Loucy (cell line): ENCODE data around the gene LOC128125822.
A peak's percentile ranks its signal among the peaks of the same experiment; 100 is the strongest.

Experiments used
- H2AFZ ChIP-seq: fragments of 200-600 bp; sonication (generic); 2 replicates; pipeline ENCODE4 v1.6.0; 2016; ENCODE audit warnings: antibody characterized with exemption, mild to moderate bottlenecking, low read length, moderate library complexity
- H3F3A ChIP-seq: fragments of 200-600 bp; 2 replicates; pipeline ENCODE4 v1.6.0; 2016; ENCODE audit warnings: antibody characterized with exemption, low read depth, mild to moderate bottlenecking
- H3K27me3 ChIP-seq: fragments of 200-600 bp; sonication (generic); 2 replicates; pipeline ENCODE4 v1.6.1; 2014; ENCODE audit warnings: low read length, mild to moderate bottlenecking; ENCODE audit not compliant: insufficient read depth, poor library complexity, severe bottlenecking
- H3K36me3 ChIP-seq: fragments of 200-600 bp; sonication (generic); 2 replicates; pipeline ENCODE4 v1.6.1; 2016; ENCODE audit warnings: low read length; ENCODE audit not compliant: insufficient read depth
- H3K4me1 ChIP-seq: fragments of 200-600 bp; sonication (generic); 2 replicates; pipeline ENCODE4 v1.5.1; 2014; ENCODE audit warnings: low read length, mild to moderate bottlenecking; ENCODE audit not compliant: insufficient read depth, poor library complexity, severe bottlenecking
- H3K4me2 ChIP-seq: fragments of 200-600 bp; sonication (generic); 2 replicates; pipeline ENCODE4 v1.6.0; 2014; ENCODE audit warnings: antibody characterized with exemption, low read length, low read depth, mild to moderate bottlenecking; ENCODE audit not compliant: poor library complexity, severe bottlenecking
- H3K4me3 ChIP-seq: fragments of 200-600 bp; sonication (generic); 2 replicates; pipeline ENCODE4 v1.5.1; 2014; ENCODE audit warnings: low read length, mild to moderate bottlenecking, mixed read lengths; ENCODE audit not compliant: poor library complexity, severe bottlenecking
- H3K79me2 ChIP-seq: fragments of 200-600 bp; sonication (generic); 2 replicates; pipeline ENCODE4 v1.6.1; 2014; ENCODE audit warnings: low read length; ENCODE audit not compliant: insufficient read depth
- H3K9ac ChIP-seq: fragments of 200-600 bp; sonication (generic); 2 replicates; pipeline ENCODE4 v1.6.0; 2014; ENCODE audit warnings: mild to moderate bottlenecking, low read depth, low read length, moderate library complexity; ENCODE audit not compliant: poor library complexity, severe bottlenecking
- H3K9me2 ChIP-seq: fragments of 200-600 bp; sonication (generic); replicated peaks from 2 replicates; pipeline ENCODE4 v1.6.1; 2016; ENCODE audit warnings: low read depth, low read length, mixed read lengths
- H3K9me3 ChIP-seq: fragments of 200-600 bp; sonication (generic); 2 replicates; pipeline ENCODE4 v1.6.1; 2014; ENCODE audit warnings: mild to moderate bottlenecking, antibody characterized with exemption, low read length, low read depth; ENCODE audit not compliant: insufficient read depth
- H4K20me1 ChIP-seq: fragments of 200-600 bp; sonication (generic); 2 replicates; pipeline ENCODE4 v1.6.0; 2014; ENCODE audit warnings: antibody characterized with exemption, low read length, mild to moderate bottlenecking; ENCODE audit not compliant: insufficient read depth, poor library complexity, severe bottlenecking
- CTCF ChIP-seq: fragments of 200-600 bp; sonication (generic); conservative IDR thresholded peaks from 2 replicates; pipeline ENCODE4 v1.5.1; 2014; ENCODE audit warnings: mild to moderate bottlenecking, antibody characterized with exemption, low read length
- EZH2phosphoT487 ChIP-seq: fragments of 200-600 bp; IDR thresholded peaks from 2 replicates; pipeline ENCODE4 v1.6.1; 2018; ENCODE audit warnings: antibody characterized with exemption, mild to moderate bottlenecking, moderate library complexity, borderline replicate concordance

LOC128125822 gene

GRCh38 chr6:63571361-63572043 is 778 bp upstream of the LOC128125822 start:
- Histone ChIP-seq H3K79me2 (peaks cover 42% of the 10 kb centered on the region), H3F3A (no peaks in the 10 kb centered on the region), H3K9me3 (no peaks in the 10 kb centered on the region), H3K9ac (peak overlapping the region; percentile 98), H3K4me3 (peak overlapping the region; percentile 86), H3K36me3 (peaks cover 4% of the 10 kb centered on the region), H3K4me2 (peak overlapping the region; percentile 84), H4K20me1 (peaks cover 27% of the 10 kb centered on the region), H2AFZ (peak overlapping the region; percentile 98), H3K27me3 (peaks cover 19% of the 10 kb centered on the region), H3K9me2 (no peaks in the 10 kb centered on the region), H3K4me1 (peaks cover 18% of the 10 kb centered on the region)
- TF ChIP-seq EZH2phosphoT487 (no peak), CTCF (no peak)

- Histone ChIP-seq H3K4me2 (peak overlapping the region; percentile 84), H3K4me3 (peak overlapping the region; percentile 86), H3K9me3 (no peaks in the 10 kb centered on the region), H3K27me3 (peaks cover 19% of the 10 kb centered on the region), H2AFZ (peak overlapping the region; percentile 47; the same call in 1 of the 2 replicates), H3K9ac (peak overlapping the region; percentile 98), H3K9me2 (no peaks in the 10 kb centered on the region), H3F3A (no peaks in the 10 kb centered on the region), H3K79me2 (peaks cover 53% of the 10 kb centered on the region), H3K36me3 (peaks cover 14% of the 10 kb centered on the region), H3K4me1 (peaks cover 25% of the 10 kb centered on the region), H4K20me1 (peaks cover 37% of the 10 kb centered on the region)
- TF ChIP-seq CTCF: no peak
- no peak for TF ChIP-seq EZH2phosphoT487
These were observed 431 bp downstream of the LOC128125822 start for GRCh38 chr6:63572747-63573075.

- Histone ChIP-seq H3K36me3 (peaks cover 20% of the 10 kb centered on the region), H2AFZ (peak overlapping the region; percentile 47; the same call in 1 of the 2 replicates), H3K79me2 (peaks cover 57% of the 10 kb centered on the region), H3K9me3 (no peaks in the 10 kb centered on the region), H3K4me3 (peak overlapping the region; percentile 86), H3K4me2 (peak overlapping the region; percentile 84), H3K4me1 (peaks cover 25% of the 10 kb centered on the region), H3F3A (no peaks in the 10 kb centered on the region), H4K20me1 (peaks cover 43% of the 10 kb centered on the region), H3K9ac (peak overlapping the region; percentile 98), H3K9me2 (no peaks in the 10 kb centered on the region), H3K27me3 (peaks cover 19% of the 10 kb centered on the region)
- TF ChIP-seq EZH2phosphoT487: no peak
- no peak for TF ChIP-seq CTCF
These were observed 1.0 kb downstream of the LOC128125822 start for GRCh38 chr6:63573076-63573898.
